Panc1 (cell line): ENCODE results near the gene RAI1. TPM values are rescaled to one million over a fixed set of nuclear protein-coding genes. Genes with fewer than 3 reads are reported as not detected.

Experiments used
- ATAC-seq: fragments of 200-7000 bp; cut with Tn5 transposase; 2 replicates; pipeline ENCODE4 v1.9.1; 2020; ENCODE audit warnings: mild to moderate bottlenecking, moderate library complexity
- BruUV-seq: library from RNA; stranded (reverse); fragments of 400-500 nt; replicated peaks from 2 replicates; lab custom pipeline; 2021; lab: Mats Ljungman, UMichigan
- CTCF ChIA-PET: fragments of 300-600 bp; sonication (Branson Sonifier 250); formaldehyde crosslinking; loops from one replicate; lab custom pipeline; 2022; ENCODE audit warnings: antibody characterized with exemption; lab: Charles Lee
- POLR2A ChIA-PET: fragments of 300-600 bp; sonication (Branson Sonifier 250); formaldehyde crosslinking; loops from one replicate; lab custom pipeline; 2022; ENCODE audit warnings: antibody characterized with exemption; lab: Charles Lee
- DNase-seq: peaks from one replicate; pipeline ENCODE4 v3.0.0-alpha.2; 2010; ENCODE audit warnings: low read depth, low spot score
- H3K27ac ChIP-seq: 2 replicates; pipeline ENCODE4 v1.5.1; 2011; ENCODE audit warnings: mild to moderate bottlenecking, low read length, inconsistent platforms
- H3K27me3 ChIP-seq: fragments of 200-500 bp; sonication (Bioruptor generic); 2 replicates; pipeline ENCODE4 v1.6.0; 2014; ENCODE audit warnings: low read length, inconsistent platforms; ENCODE audit not compliant: control insufficient read depth, insufficient read depth
- H3K36me3 ChIP-seq: fragments of 200-500 bp; sonication (Bioruptor generic); 2 replicates; pipeline ENCODE4 v1.5.1; 2014; ENCODE audit warnings: inconsistent platforms, mild to moderate bottlenecking, low read length, moderate library complexity; ENCODE audit not compliant: control insufficient read depth, insufficient read depth
- H3K4me1 ChIP-seq: 2 replicates; pipeline ENCODE4 v1.5.1; 2011; ENCODE audit warnings: inconsistent platforms, mild to moderate bottlenecking, low read length, moderate library complexity; ENCODE audit not compliant: control insufficient read depth, insufficient read depth
- H3K4me3 ChIP-seq, 2 experiments: 2 replicates each; pipeline ENCODE4 v1.5.1; 2011 to 2012; ENCODE audit warnings: low read depth in 2 of 2, low read length in 2 of 2, mild to moderate bottlenecking in 2 of 2, inconsistent platforms in 1 of 2, moderate library complexity in 1 of 2
- H3K9me3 ChIP-seq: fragments of 200-500 bp; sonication (Bioruptor generic); 2 replicates; pipeline ENCODE4 v1.5.1; 2014; ENCODE audit warnings: low read depth, mild to moderate bottlenecking, inconsistent platforms, low read length, moderate library complexity; ENCODE audit not compliant: control insufficient read depth, insufficient read depth
- CTCF ChIP-seq: fragments of 450-650 bp; IDR thresholded peaks from 2 replicates; pipeline ENCODE4 v1.5.1; 2017; ENCODE audit warnings: mild to moderate bottlenecking
- POLR2AphosphoS5 ChIP-seq: IDR thresholded peaks from 2 replicates; pipeline ENCODE4 v1.6.1; 2012; ENCODE audit warnings: mild to moderate bottlenecking, low read depth, low read length, moderate library complexity
- REST ChIP-seq, 2 experiments: IDR thresholded peaks; 2 replicates each; pipeline ENCODE4 v1.6.1; 2011 to 2012; ENCODE audit warnings: low read depth in 2 of 2, control low read depth in 1 of 2, low read length in 1 of 2, mild to moderate bottlenecking in 1 of 2, moderate library complexity in 1 of 2; ENCODE audit not compliant: insufficient read depth in 1 of 2
- SIN3A ChIP-seq: IDR thresholded peaks from 2 replicates; pipeline ENCODE4 v1.6.1; 2012; ENCODE audit warnings: low read depth, mild to moderate bottlenecking, low read length, moderate library complexity, borderline replicate concordance; ENCODE audit not compliant: insufficient read depth
- TCF7L2 ChIP-seq: IDR thresholded peaks from 2 replicates; pipeline ENCODE4 v1.6.1; 2011; ENCODE audit warnings: mild to moderate bottlenecking, low read depth, low read length, inconsistent platforms
- in situ Hi-C: cut with HindIII; loops from 2 replicates; pipeline ENCODE4 v1.10.0; 2016; ENCODE audit warnings: low sequenced_read_pairs, low pct_unique_long_range_greater_than_20kb
- intact Hi-C: fragments of 100-400 bp; cut with micrococcal nuclease; formaldehyde crosslinking; loops from one replicate; pipeline ENCODE4 v1.10.0; 2022; ENCODE audit not compliant: unreplicated experiment
- total RNA-seq: library from RNA; stranded (reverse); gene quantifications from one replicate; pipeline ENCODE4 v1.2.1, GENCODE V29; 2021; ENCODE audit not compliant: unreplicated experiment

Gene RAI1
- total RNA-seq, 1 experiment from 2014 or later, result 51.0 TPM

GRCh38 chr17:17748179-17748578 is 66.9 kb downstream of the RAI1 start:
- Histone ChIP-seq H3K4me3 (no peak overlapping the region), H3K9me3 (no peaks in the 10 kb centered on the region), H3K4me1 (peaks cover 33% of the 10 kb centered on the region), H3K27ac (no peak overlapping the region), H3K27me3 (no peaks in the 10 kb centered on the region), H3K36me3 (no peaks in the 10 kb centered on the region)
- no peak for ATAC-seq
- POLR2A ChIA-PET, result no interaction called here
- TF ChIP-seq REST (IDR thresholded peaks at IDR 0.05; ENCODE audit: insufficient read depth in 1 of 2, low read depth in 2 of 2, low read length in 1 of 2) (no peak), SIN3A (no peak), TCF7L2 (no peak), POLR2AphosphoS5 (no peak), CTCF (no peak; the same call in 1 of the 2 replicates)
- no TSS peak for BruUV-seq
- in situ Hi-C loops (no loop called here), intact Hi-C loops (no loop called here)
- no peak for DNase-seq
- CTCF ChIA-PET, result no interaction called here

- H3K9me3 ChIP-seq, result no peaks in the 10 kb centered on the region
- no peak for ATAC-seq
- ChIA-PET POLR2A (no interaction called here), CTCF (no interaction called here)
- no peak overlapping the region for H3K4me3 ChIP-seq
- intact Hi-C loops (no loop called here), in situ Hi-C loops (no loop called here)
- H3K36me3 ChIP-seq, result no peaks in the 10 kb centered on the region
- no TSS peak for BruUV-seq
- no peak for DNase-seq
- H3K27ac ChIP-seq, result no peak overlapping the region
- no peaks in the 10 kb centered on the region for H3K27me3 ChIP-seq
- peaks cover 37% of the 10 kb centered on the region for H3K4me1 ChIP-seq
- TF ChIP-seq SIN3A, result no peak
- TF ChIP-seq TCF7L2, result no peak
- TF ChIP-seq CTCF, result no peak
These were observed 67.3 kb downstream of the RAI1 start for GRCh38 chr17:17748604-17749003.
